Measurements from ENCODE around the gene SMYD3.
"Not testable (repeated sequence)": the region's sequence is repeated elsewhere in the genome, so short reads cannot be mapped to it uniquely, and the experiment has no call there.

SMYD3 gene

DNA sequence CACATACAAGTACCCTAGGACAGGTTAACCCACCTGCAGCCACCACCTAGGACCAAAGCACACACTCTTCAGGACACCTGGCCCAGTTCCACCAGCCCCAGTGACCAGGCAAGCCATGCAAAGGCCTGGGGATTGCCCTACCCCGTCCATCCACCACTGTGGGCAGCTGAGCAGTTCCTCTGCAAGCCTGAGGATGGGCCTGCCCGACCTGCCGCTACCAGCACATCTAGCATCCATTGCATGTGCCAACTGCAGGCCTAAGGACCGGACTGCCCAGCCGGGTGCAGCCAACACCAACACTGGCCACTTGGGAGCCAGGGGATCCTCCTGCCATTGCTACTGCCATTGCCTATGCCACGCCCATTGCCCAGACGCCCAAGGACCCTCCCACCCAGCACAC lies 558.3 kb downstream of the SMYD3 start:
- DNase-seq (ENCODE audit: low read depth): no peak

DNA sequence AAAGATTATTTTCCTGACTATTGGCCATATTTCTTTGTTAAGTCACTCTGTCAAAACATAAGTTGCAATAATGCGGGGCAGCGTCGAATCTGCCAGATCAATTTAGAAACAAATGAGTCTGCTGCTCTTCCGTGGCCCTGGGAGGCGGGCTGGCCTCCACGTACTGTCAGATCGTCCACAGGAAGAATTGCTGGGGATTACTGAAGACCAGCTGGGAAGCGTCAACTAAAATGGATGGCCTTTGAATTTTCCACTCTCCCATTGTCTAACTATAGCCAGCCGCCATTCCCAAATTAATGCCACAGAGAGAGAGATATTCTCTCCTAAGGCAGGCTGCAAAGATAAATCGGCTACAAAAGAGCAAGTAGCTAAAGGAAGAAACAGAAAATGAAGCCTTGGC lies 560.2 kb downstream of the SMYD3 start:
- no peak for DNase-seq (ENCODE audit: low read depth)

- not testable (repeated sequence) for DNase-seq (ENCODE audit: low read depth)
Measured at GRCh38 chr1:245945136-245945535, 561.9 kb downstream of the SMYD3 start.

- DNase-seq (ENCODE audit: low read depth): no peak
Measured at GRCh38 chr1:245942856-245943255, 564.2 kb downstream of the SMYD3 start.

DNA sequence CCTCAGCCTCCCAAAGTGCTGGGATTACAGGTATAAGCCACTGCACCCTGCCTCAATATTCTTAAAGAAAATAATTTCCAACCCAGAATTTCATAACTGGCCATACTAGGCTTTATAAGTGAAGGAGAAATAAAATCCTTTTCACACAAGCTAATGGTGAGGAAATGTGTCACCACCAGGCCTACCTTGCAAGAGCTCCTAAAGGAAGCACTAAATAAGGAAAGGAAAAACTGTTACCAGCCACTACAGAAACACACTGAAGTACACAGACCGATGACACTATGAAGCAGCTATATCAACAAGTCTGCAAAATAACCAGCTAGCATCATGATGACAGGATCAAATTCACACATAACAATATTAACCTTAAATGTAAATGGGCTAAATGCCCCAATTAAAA lies 565.3 kb downstream of the SMYD3 start:
- not testable (repeated sequence) for DNase-seq (ENCODE audit: low read depth)

GRCh38 chr1:245939756-245940345 lies 567.2 kb downstream of the SMYD3 start:
- no peak for DNase-seq (ENCODE audit: low read depth)

DNA sequence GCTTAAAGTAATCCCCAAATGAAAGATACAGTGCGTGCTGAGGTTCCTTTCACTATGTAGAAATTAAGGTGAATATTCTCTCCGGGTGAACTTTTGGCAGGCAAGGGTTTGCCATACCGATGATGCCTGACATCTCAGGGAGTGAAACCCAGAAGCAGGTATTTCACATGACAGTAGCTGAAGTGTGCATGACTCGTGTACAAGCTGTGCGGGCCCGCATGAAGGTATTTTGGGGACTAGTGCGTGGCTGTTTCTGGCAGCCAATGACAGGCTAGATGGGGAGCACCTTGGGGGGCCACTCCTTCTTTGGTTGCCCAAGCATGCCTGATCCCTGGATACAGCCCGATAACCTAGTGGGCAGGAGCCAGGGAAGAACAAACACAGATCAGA lies 569.0 kb downstream of the SMYD3 start:
- no peak for DNase-seq (ENCODE audit: low read depth)

GRCh38 chr1:245937316-245938045 lies 569.6 kb downstream of the SMYD3 start:
- no peak for DNase-seq (ENCODE audit: low read depth)

DNA sequence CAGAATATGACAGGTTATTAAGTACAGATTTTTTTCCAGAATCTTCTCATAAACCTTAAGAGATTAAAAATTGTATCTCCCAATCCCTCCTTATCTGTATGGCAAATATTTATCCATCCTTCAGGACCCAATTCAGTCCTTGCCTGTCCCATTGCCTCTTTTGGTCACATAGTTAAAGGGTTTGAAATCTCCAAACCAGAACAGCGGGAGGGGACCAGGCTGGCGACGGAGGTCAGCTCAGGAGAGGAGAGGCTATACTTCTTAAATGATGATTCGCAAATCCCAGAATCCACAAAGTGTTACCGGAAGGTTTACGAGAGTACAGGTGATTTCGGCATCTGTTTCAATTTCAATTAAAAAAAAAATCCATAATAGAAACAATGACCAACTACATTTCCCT lies 572.7 kb downstream of the SMYD3 start:
- DNase-seq (ENCODE audit: low read depth): no peak

DNA sequence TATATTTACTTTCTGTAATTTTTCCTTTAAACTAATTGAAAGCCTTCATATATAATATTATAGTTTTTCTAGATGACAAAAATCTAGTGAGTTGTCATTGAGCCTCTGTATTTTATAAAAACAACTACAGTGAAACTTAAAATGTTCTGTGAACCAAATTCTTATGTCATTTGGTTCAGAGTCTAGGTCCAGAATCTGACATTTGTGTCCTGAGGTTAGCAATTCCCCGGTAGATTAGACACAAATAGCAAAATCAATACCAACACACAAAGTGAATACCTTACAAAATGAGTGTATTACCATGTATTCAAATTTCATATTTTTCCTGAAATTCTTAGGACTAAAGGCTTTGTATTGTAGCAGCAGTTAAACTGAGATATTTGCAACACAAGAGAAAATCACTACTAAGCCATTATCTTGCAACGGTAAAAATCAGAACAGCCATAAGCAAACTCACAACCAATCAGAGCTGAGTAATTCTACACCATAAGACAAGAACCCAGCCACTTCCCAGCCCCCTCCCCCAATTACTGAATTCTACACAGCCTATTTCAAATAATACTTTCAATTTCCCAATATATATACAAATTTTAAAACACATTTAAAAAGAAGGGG lies 573.5 kb downstream of the SMYD3 start:
- DNase-seq (ENCODE audit: low read depth): no peak

GRCh38 chr1:245932302-245932972 lies 574.6 kb downstream of the SMYD3 start:
- DNase-seq (ENCODE audit: low read depth): no peak

- no peak for DNase-seq (ENCODE audit: low read depth)
Measured at GRCh38 chr1:245931450-245931849, 575.6 kb downstream of the SMYD3 start.

- DNase-seq (ENCODE audit: low read depth): no peak
Measured at GRCh38 chr1:245929224-245929623, 577.9 kb downstream of the SMYD3 start.

DNA sequence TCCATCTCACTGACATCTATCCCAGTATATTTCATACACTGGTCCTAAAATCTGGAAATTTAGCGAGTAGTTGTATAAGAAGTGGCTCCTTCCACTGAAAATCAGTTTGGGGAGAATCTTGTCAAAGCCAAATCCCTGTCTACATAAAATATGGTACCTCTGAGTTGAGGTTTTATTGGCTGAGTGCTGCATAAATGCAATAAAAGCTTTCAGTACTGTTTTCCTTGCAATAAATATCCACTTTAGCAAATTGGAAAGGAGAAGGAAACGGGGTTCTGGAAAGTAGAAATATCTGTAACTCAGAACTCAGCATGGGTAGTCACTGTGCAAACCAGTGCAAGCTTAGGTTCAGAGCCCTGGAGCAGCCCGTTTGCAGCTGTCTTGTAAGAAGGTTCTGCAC lies 580.2 kb downstream of the SMYD3 start:
- no peak for DNase-seq (ENCODE audit: low read depth)

GRCh38 chr1:245923215-245923614 lies 583.9 kb downstream of the SMYD3 start:
- DNase-seq (ENCODE audit: low read depth): no peak

- DNase-seq (ENCODE audit: low read depth): no peak
Measured at GRCh38 chr1:245921417-245921816, 585.7 kb downstream of the SMYD3 start.

DNA sequence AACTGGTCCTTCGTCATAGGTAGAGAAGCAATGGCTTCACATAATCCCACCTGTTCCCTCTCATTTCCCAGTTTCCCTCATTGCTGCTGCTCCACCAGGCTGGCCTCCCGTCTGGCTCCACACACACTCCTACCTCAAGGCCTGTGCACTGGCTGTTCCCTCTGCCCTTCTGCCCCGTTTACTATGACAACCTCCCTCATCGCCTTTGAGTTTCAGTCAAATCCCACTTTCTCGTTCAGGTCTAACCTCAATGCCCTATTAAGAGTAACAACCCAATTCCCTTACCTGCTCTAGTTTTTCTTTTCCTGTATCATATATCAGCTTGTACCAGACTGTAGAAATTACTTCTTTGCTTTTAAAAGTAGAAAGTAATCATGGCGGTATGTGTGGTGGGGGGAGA lies 589.7 kb downstream of the SMYD3 start:
- no peak for DNase-seq (ENCODE audit: low read depth)

DNA sequence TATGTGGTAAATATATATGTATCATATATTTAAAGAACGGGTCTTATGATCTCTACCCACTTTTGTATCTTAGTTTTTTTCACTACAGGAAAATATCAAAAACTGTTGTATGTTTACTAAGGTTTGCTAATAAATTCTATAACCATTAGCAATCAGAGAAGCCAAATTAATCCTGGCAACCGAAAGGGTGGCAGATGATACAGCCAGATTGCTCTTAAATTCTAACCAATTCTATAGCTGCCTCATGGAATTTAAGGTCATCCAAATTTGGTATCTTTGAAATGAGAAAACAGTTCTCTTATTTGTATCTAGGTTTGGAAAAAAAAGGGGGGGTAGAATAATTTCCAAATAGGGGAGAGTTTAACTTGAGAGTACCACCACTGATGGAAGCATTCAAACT lies 591.2 kb downstream of the SMYD3 start:
- DNase-seq (ENCODE audit: low read depth): no peak

DNA sequence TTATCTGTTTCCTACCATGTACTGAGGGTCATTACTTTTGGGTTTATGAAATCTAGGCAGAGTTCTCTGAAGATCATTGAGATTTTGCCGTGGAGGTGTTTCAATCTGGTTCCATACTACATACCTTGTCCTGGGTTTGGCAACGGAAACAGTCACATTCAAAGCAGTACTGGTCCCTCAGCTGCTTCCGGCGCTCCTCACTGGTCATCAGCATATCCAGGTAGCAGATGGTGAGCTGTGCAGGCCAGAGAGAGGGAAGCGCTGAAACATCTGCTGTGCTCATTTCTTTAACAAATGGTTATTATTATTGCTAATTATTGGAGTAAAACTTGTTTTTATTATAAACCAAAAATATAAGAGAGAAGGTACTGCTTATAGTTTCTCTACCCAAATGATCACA lies 591.7 kb downstream of the SMYD3 start:
- no peak for DNase-seq (ENCODE audit: low read depth)

- no peak for DNase-seq (ENCODE audit: low read depth)
Measured at GRCh38 chr1:245908543-245908942, 598.5 kb downstream of the SMYD3 start.

DNA sequence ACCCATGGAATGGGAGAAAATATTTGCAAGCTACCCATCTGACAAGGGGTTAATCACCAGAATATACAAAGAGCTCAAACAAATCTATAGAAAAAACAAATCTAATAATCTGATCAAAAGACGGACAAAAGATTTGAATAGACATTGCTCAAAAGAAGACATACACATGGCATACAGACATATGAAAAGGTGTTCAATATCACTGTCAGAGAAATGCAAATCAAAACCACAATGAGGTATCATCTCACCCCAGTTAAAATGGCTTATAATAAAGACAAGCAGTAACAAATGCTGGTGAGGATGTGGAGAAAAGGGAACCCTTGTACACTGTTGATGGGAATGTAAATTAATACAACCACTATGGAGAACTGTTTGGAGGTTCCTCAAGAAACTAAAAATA lies 600.9 kb downstream of the SMYD3 start:
- DNase-seq (ENCODE audit: low read depth): no peak

- DNase-seq (ENCODE audit: low read depth): no peak
Measured at GRCh38 chr1:245903851-245904250, 603.2 kb downstream of the SMYD3 start.

DNA sequence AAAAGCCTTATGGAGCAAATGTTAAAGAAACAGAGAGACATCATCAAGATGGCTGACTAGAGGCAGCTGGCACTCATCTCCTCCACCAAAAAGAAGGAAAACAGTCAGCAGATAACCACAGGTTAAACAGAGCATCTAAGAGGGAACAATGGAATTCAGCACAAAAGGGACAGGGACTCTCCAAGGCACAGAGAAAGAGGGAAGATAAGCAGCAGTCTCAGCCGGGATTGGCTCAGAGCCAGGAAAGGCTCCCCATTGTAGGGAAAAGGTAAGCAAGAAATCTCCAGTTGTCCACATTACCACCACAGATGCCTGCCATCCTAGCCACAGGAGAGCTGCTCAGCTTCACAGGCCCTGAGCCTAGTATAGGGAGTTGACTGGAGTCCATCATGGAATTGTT lies 605.5 kb downstream of the SMYD3 start:
- DNase-seq (ENCODE audit: low read depth): no peak

All from activated gamma-delta T cell treated with anti-CD3 and anti-CD28 coated beads, Interleukin-2, amount 50 U/mL, for 16 hours (primary cell).